Mesothelial cell of epicardium (in vitro differentiated cells): ENCODE measurements around the gene NRP1. TPM values are rescaled to one million over a fixed set of nuclear protein-coding genes. Genes with fewer than 3 reads are reported as not detected.

ENCODE experiments used
- DNase-seq, 2 experiments: peaks; one replicate each; pipeline ENCODE4 v3.0.0; 2021; ENCODE audit warnings: low spot score in 2 of 2; ENCODE audit not compliant: unreplicated experiment in 2 of 2
- H3K27ac Mint-ChIP-seq: 2 replicates; pipeline ENCODE4 v1.8.0; 2021; ENCODE audit warnings: mixed read lengths
- H3K27me3 Mint-ChIP-seq: 2 replicates; pipeline ENCODE4 v1.8.0; 2021; ENCODE audit warnings: low read depth, mixed read lengths
- H3K36me3 Mint-ChIP-seq: 2 replicates; pipeline ENCODE4 v1.8.0; 2021; ENCODE audit warnings: mixed read lengths
- H3K4me1 Mint-ChIP-seq: 2 replicates; pipeline ENCODE4 v1.8.0; 2021; ENCODE audit warnings: mixed read lengths
- H3K4me3 Mint-ChIP-seq: 2 replicates; pipeline ENCODE4 v1.8.0; 2021; ENCODE audit warnings: mild to moderate bottlenecking, moderate library complexity, mixed read lengths
- H3K9me3 Mint-ChIP-seq: 2 replicates; pipeline ENCODE4 v1.8.0; 2021; ENCODE audit warnings: mixed read lengths
- total RNA-seq: library from RNA; stranded (reverse); gene quantifications from 3 replicates; pipeline ENCODE4 v1.2.1, GENCODE V29; 2021
- TF ChIP-seq, protein P1 (sequence below): fragments of 200-600 bp; sonication (generic); IDR thresholded peaks from one replicate; pipeline ENCODE4 v1.5.0; 2021; ENCODE audit warnings: antibody characterized with exemption; ENCODE audit not compliant: unreplicated experiment

Gene NRP1
- total RNA-seq, 1 donor from 2014 or later = 47.7 TPM

GRCh38 chr10:33187427-33187999 lies 147.0 kb downstream of the NRP1 start:
- Mint-ChIP-seq H3K27me3 (no peaks in the 10 kb centered on the region), H3K4me3 (no peak overlapping the region), H3K9me3 (no peaks in the 10 kb centered on the region), H3K36me3 (peaks cover 17% of the 10 kb centered on the region), H3K4me1 (peaks cover 10% of the 10 kb centered on the region), H3K27ac (no peak overlapping the region)
- DNase-seq = no peak
- TF ChIP-seq, protein P1, sequence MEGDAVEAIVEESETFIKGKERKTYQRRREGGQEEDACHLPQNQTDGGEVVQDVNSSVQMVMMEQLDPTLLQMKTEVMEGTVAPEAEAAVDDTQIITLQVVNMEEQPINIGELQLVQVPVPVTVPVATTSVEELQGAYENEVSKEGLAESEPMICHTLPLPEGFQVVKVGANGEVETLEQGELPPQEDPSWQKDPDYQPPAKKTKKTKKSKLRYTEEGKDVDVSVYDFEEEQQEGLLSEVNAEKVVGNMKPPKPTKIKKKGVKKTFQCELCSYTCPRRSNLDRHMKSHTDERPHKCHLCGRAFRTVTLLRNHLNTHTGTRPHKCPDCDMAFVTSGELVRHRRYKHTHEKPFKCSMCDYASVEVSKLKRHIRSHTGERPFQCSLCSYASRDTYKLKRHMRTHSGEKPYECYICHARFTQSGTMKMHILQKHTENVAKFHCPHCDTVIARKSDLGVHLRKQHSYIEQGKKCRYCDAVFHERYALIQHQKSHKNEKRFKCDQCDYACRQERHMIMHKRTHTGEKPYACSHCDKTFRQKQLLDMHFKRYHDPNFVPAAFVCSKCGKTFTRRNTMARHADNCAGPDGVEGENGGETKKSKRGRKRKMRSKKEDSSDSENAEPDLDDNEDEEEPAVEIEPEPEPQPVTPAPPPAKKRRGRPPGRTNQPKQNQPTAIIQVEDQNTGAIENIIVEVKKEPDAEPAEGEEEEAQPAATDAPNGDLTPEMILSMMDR = no peak

DNA sequence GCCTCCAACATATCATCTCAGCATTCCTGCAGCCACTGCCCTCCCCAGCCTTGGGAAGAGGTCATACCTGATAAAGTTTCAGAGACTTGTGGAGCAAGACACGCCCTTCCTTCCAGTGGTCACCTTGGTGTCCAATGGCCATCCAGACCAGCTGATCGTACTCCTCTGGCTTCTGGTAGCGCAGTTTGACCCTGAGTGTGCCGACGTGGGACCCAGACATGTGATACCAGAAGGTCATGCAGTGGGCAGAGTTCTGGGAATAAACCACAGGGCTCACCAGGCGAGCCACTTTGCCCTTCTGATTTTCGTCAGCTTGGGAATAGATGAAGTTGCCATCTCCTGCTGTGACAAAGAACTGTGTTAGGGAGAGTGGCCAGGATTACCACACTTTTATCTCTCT lies 148.3 kb downstream of the NRP1 start:
- no peaks in the 10 kb centered on the region for H3K9me3 Mint-ChIP-seq
- H3K4me1 Mint-ChIP-seq = no peaks in the 10 kb centered on the region
- no peak overlapping the region for H3K4me3 Mint-ChIP-seq
- no peak overlapping the region for H3K27ac Mint-ChIP-seq
- TF ChIP-seq, protein P1 = no peak
- no peak for DNase-seq
- peaks cover 21% of the 10 kb centered on the region for H3K36me3 Mint-ChIP-seq
- no peaks in the 10 kb centered on the region for H3K27me3 Mint-ChIP-seq

DNA sequence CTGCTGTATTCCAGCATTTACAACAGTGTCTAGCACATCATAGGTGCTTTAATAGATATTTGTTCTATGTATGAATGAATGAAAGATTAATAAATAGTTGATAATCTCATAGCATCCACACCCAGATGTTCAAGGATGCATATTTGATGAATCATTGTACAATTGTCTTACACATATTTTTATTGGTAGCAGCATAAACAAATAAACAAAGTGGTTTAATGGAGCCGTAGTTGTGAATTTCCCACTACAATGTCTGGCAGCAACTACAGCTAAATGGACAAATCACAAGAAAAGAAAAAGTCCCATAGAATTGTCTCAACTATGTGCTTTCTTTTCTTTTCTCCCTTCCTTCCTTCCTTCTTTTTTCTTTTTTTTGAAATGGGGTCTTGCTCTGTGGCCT lies 150.8 kb downstream of the NRP1 start:
- TF ChIP-seq, protein P1 = no peak

DNA sequence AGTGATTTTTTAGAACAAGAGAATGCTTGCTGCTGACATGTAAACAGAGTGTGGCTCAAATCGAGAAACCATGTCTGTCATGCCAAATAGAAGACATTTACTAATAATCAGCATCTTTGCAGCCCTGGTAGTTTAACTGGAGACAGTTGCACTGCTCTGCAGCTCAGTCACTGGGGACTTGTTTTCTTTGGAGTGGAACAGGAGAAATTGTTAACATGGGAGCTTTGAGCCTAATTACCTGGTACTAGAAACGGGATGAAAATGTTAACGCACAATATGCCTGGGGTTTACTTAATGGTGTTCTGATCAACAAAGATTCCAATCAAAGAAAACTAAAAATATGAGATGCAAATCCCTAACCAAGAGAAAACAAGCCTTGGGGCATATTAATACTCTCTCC lies 153.5 kb downstream of the NRP1 start:
- TF ChIP-seq, protein P1 = no peak
- Mint-ChIP-seq H3K9me3 (no peaks in the 10 kb centered on the region), H3K4me1 (peaks cover 16% of the 10 kb centered on the region), H3K4me3 (no peak overlapping the region), H3K27me3 (no peaks in the 10 kb centered on the region), H3K36me3 (peaks cover 19% of the 10 kb centered on the region), H3K27ac (no peak overlapping the region)
- no peak for DNase-seq

More for the DNA sequence above, 150.8 kb downstream of the NRP1 start:
- no peaks in the 10 kb centered on the region for H3K4me1 Mint-ChIP-seq
- H3K36me3 Mint-ChIP-seq = peaks cover 28% of the 10 kb centered on the region
- no peaks in the 10 kb centered on the region for H3K27me3 Mint-ChIP-seq
- H3K4me3 Mint-ChIP-seq = no peak overlapping the region
- H3K27ac Mint-ChIP-seq = no peak overlapping the region
- DNase-seq = no peak
- no peaks in the 10 kb centered on the region for H3K9me3 Mint-ChIP-seq

- no peaks in the 10 kb centered on the region for H3K9me3 Mint-ChIP-seq
- no peak overlapping the region for H3K27ac Mint-ChIP-seq
- no peak for DNase-seq
- H3K27me3 Mint-ChIP-seq = no peaks in the 10 kb centered on the region
- TF ChIP-seq, protein P1 = no peak
- H3K4me1 Mint-ChIP-seq = peaks cover 16% of the 10 kb centered on the region
- no peak overlapping the region for H3K4me3 Mint-ChIP-seq
- peaks cover 15% of the 10 kb centered on the region for H3K36me3 Mint-ChIP-seq
These were observed 154.1 kb downstream of the NRP1 start for GRCh38 chr10:33180390-33180789.

- Mint-ChIP-seq H3K4me3 (no peak overlapping the region), H3K9me3 (no peaks in the 10 kb centered on the region), H3K36me3 (peaks cover 12% of the 10 kb centered on the region), H3K27me3 (no peaks in the 10 kb centered on the region), H3K27ac (no peak overlapping the region), H3K4me1 (peaks cover 16% of the 10 kb centered on the region)
- no peak for DNase-seq
- TF ChIP-seq, protein P1 = no peak
These were observed 155.4 kb downstream of the NRP1 start for GRCh38 chr10:33179067-33179466.
